K562 (cell line): ENCODE results near the gene NOA1. TPM values are rescaled to one million over a fixed set of nuclear protein-coding genes. Genes with fewer than 3 reads are reported as not detected.

Source experiments
- ATF3 ChIP-seq, 2 experiments: fragments of 450-650 bp in 1 of 2; sonication (generic) in 1 of 2; formaldehyde crosslinking in 1 of 2; IDR thresholded peaks in 1 of 2; conservative IDR thresholded peaks in 1 of 2; 2 replicates each; pipeline versions ENCODE4 v1.6.1 to v1.8.1; 2016 to 2023; ENCODE audit warnings: mild to moderate bottlenecking in 2 of 2, moderate library complexity in 2 of 2, inconsistent platforms in 1 of 2, missing genetic modification reagents in 1 of 2
- CBFA2T2 ChIP-seq: fragments of 450-650 bp; conservative IDR thresholded peaks from 2 replicates; pipeline ENCODE4 v1.6.1; 2017; ENCODE audit warnings: mild to moderate bottlenecking
- CC2D1A ChIP-seq: fragments of 450-650 bp; IDR thresholded peaks from 2 replicates; pipeline ENCODE4 v1.6.1; 2017; ENCODE audit warnings: mild to moderate bottlenecking
- E2F5 ChIP-seq: sonication (generic); formaldehyde crosslinking; IDR thresholded peaks from 2 replicates; pipeline ENCODE4 v1.8.0; 2022; ENCODE audit warnings: mild to moderate bottlenecking, missing genetic modification reagents
- FOXJ2 ChIP-seq: fragments of 200-800 bp; sonication (Bioruptor generic); IDR thresholded peaks from 2 replicates; pipeline ENCODE4 v1.6.1; 2016; ENCODE audit warnings: missing genetic modification characterization, missing compliant biosample characterization
- FUS ChIP-seq: fragments of 200-400 bp; formaldehyde crosslinking; optimal IDR thresholded peaks from 2 replicates; pipeline ENCODE3; 2017; ENCODE audit warnings: low read depth, low read length
- JUND ChIP-seq, 2 experiments: IDR thresholded peaks; 2 replicates in 1 of 2; 3 replicates in 1 of 2; pipeline ENCODE4 v1.6.1; 2011; ENCODE audit warnings: borderline replicate concordance in 2 of 2, low read depth in 2 of 2, low read length in 2 of 2, improper control_type of control experiment in 1 of 2, missing biosample characterization in 1 of 2, missing genetic modification characterization in 1 of 2, missing genetic modification reagents in 1 of 2
- L3MBTL2 ChIP-seq: fragments of 450-650 bp; IDR thresholded peaks from 2 replicates; pipeline ENCODE4 v1.6.1; 2016; ENCODE audit warnings: mild to moderate bottlenecking, moderate library complexity
- MTA3 ChIP-seq: fragments of 450-650 bp; formaldehyde crosslinking; IDR thresholded peaks from 2 replicates; pipeline ENCODE4 v1.6.1; 2017; ENCODE audit warnings: mild to moderate bottlenecking, borderline replicate concordance
- PRMT5 ChIP-seq: sonication (generic); formaldehyde crosslinking; IDR thresholded peaks from 2 replicates; pipeline ENCODE4 v1.5.0; 2020; ENCODE audit warnings: missing genetic modification reagents
- U2AF1 ChIP-seq: fragments of 200-400 bp; formaldehyde crosslinking; optimal IDR thresholded peaks from 2 replicates; pipeline ENCODE3; 2017; ENCODE audit warnings: mild to moderate bottlenecking, low read depth, low read length, moderate library complexity
- VEZF1 ChIP-seq: fragments of 200-800 bp; sonication (Bioruptor generic); IDR thresholded peaks from 2 replicates; pipeline ENCODE4 v1.6.1; 2017; ENCODE audit warnings: missing genetic modification characterization, missing compliant biosample characterization
- ZKSCAN1 ChIP-seq: fragments of 150-350 bp; IDR thresholded peaks from 2 replicates; pipeline ENCODE4 v1.6.1; 2016; ENCODE audit warnings: low read depth, low read length
- ZNF274 ChIP-seq: IDR thresholded peaks from 2 replicates; pipeline ENCODE4 v1.6.1; 2011; ENCODE audit warnings: low read depth, mild to moderate bottlenecking, low read length, moderate library complexity, borderline replicate concordance
- ZNF318 ChIP-seq, 2 experiments: fragments of 450-650 bp; IDR thresholded peaks; 2 replicates each; pipeline ENCODE4 v1.6.1; 2016; ENCODE audit warnings: mild to moderate bottlenecking in 2 of 2, borderline replicate concordance in 1 of 2, low read depth in 1 of 2, moderate library complexity in 1 of 2
- polyA plus RNA-seq, 8 experiments: library from polyadenylated mRNA; depleted of rRNA in 4 of 8; stranded (reverse) in 5 of 8; unstranded in 3 of 8; fragments of >200 nt; fragmentation: Nextera tagmentation in 2 of 8; fragmentation: Illumina TruSeq in 1 of 8; extraction: Ambion mirVana in 2 of 8; extraction: Trizol in 1 of 8; gene quantifications; 2 replicates each; pipeline versions ENCODE4 v1.2.1 to v1.2.3, GENCODE V29; 2011 to 2014; ENCODE audit warnings: inconsistent platforms in 1 of 8, missing spikeins in 1 of 8
- total RNA-seq, 7 experiments: library from RNA; depleted of rRNA in 6 of 7; stranded (reverse); fragments of >200 nt in 6 of 7; fragmentation: Illumina TruSeq in 2 of 7; extraction: Trizol in 2 of 7; gene quantifications; 2 replicates each; pipeline versions ENCODE4 v1.2.1 to v1.2.3, GENCODE V29; 2011 to 2021; ENCODE audit warnings: low replicate concordance in 1 of 7

Gene NOA1
- total and polyA plus RNA-seq, 9 of the 15 experiments (the other 6 are each of a cell fraction or from before 2014, with no cell fraction given), result 2.6 to 26.6 (median 16.7) TPM

- TF ChIP-seq VEZF1, result no peak
- no peak for TF ChIP-seq U2AF1
- TF ChIP-seq MTA3, result no peak
- peak; percentile 90 for TF ChIP-seq JUND (IDR thresholded peaks at IDR 0.05; ENCODE audit: borderline replicate concordance, low read depth, low read length)
- no peak; the same call in 2 of the 3 replicates for TF ChIP-seq JUND (tag; IDR thresholded peaks at IDR 0.05; ENCODE audit: borderline replicate concordance, low read depth, low read length)
- no peak for TF ChIP-seq ZNF274
- TF ChIP-seq ZKSCAN1, result no peak
- no peak for TF ChIP-seq CC2D1A
- TF ChIP-seq CBFA2T2, result no peak
- no peak for TF ChIP-seq ZNF318 (IDR thresholded peaks at IDR 0.05; ENCODE audit: borderline replicate concordance in 1 of 2, low read depth in 1 of 2)
- TF ChIP-seq ATF3 (IDR thresholded peaks at IDR 0.05), result peak; percentile 96
- no peak for TF ChIP-seq ATF3 (CRISPR knock-in tag; conservative IDR thresholded peaks at IDR 0.05)
- TF ChIP-seq PRMT5 (CRISPR knock-in tag), result no peak
- no peak for TF ChIP-seq E2F5 (CRISPR knock-in tag)
- TF ChIP-seq FUS, result no peak
- TF ChIP-seq L3MBTL2, result peak; percentile 67
- no peak for TF ChIP-seq FOXJ2 (tag)
These were observed 12.9 kb upstream of the NOA1 start (continued) for GRCh38 chr4:56990109-56990905.
